ENCODE results near the gene FBLN1. TPM values are rescaled to one million over a fixed set of nuclear protein-coding genes. Genes with fewer than 3 reads are reported as not detected.

The FBLN1 gene
- total and polyA plus RNA-seq, 2 of the 13 experiments (the other 11 are each of a cell fraction or from before 2014, with no cell fraction given), result 37.3 to 103 TPM

- no peak overlapping the region for H3K27ac ChIP-seq (ENCODE audit: extremely low read length, insufficient read depth, low read length)
- POLR2A ChIA-PET, result no interaction called here
- H3K9me3 ChIP-seq (ENCODE audit: low read length), result no peaks in the 10 kb centered on the region
- no peaks in the 10 kb centered on the region for H3K79me2 ChIP-seq (ENCODE audit: insufficient read depth, low read length)
- no peak overlapping the region for H3K9ac ChIP-seq (ENCODE audit: insufficient read depth, low read depth, low read length)
- WGBS (ENCODE audit: low lambda C conversion rate), result 25% methylated on average over 12 of the region's 12 CpGs
- no peaks in the 10 kb centered on the region for H4K20me1 ChIP-seq (ENCODE audit: insufficient read depth, low read length)
- no peak for ATAC-seq
- BruUV-seq (replicated peaks), result no TSS peak
- CTCF ChIA-PET (ENCODE audit: low intra/inter-chr PET ratio, low total read pairs), result no interaction called here
- no peak for TF ChIP-seq NFAT5 (CRISPR knock-in tag; IDR thresholded peaks at IDR 0.05)
- no peak for TF ChIP-seq MLLT10 (CRISPR knock-in tag; IDR thresholded peaks at IDR 0.05)
- no peak for TF ChIP-seq MEF2D (CRISPR knock-in tag; IDR thresholded peaks at IDR 0.05)
- no peak for TF ChIP-seq ZSCAN12 (CRISPR knock-in tag; IDR thresholded peaks at IDR 0.05)
- no peak for TF ChIP-seq E2F5 (CRISPR knock-in tag; conservative IDR thresholded peaks at IDR 0.05)
- no peak for TF ChIP-seq ARHGAP35 (CRISPR knock-in tag; IDR thresholded peaks at IDR 0.05; ENCODE audit: borderline replicate concordance)
- no peak for TF ChIP-seq ZNF691 (CRISPR knock-in tag; IDR thresholded peaks at IDR 0.05; ENCODE audit: borderline replicate concordance, low read depth)
- no peak for TF ChIP-seq NR3C1 (CRISPR knock-in tag; IDR thresholded peaks at IDR 0.05)
- TF ChIP-seq ZNF761 (CRISPR knock-in tag; conservative IDR thresholded peaks at IDR 0.05), result no peak
- no peak for TF ChIP-seq ZNF382 (CRISPR knock-in tag; IDR thresholded peaks at IDR 0.05; ENCODE audit: borderline replicate concordance)
- TF ChIP-seq ZFP36 (IDR thresholded peaks at IDR 0.05; ENCODE audit: borderline replicate concordance, low read depth, low read length, partially characterized antibody), result no peak
- no peak for TF ChIP-seq ZNF510 (CRISPR knock-in tag; IDR thresholded peaks at IDR 0.05; ENCODE audit: low read depth)
- no peak for TF ChIP-seq ARID2 (CRISPR knock-in tag; IDR thresholded peaks at IDR 0.05; ENCODE audit: borderline replicate concordance)
- TF ChIP-seq SALL1 (CRISPR knock-in tag; IDR thresholded peaks at IDR 0.05), result no peak
- no peak for TF ChIP-seq ZMAT3 (CRISPR knock-in tag; conservative IDR thresholded peaks at IDR 0.05)
- TF ChIP-seq XBP1 (CRISPR knock-in tag; IDR thresholded peaks at IDR 0.05), result no peak
- no peak for TF ChIP-seq DR1 (CRISPR knock-in tag; IDR thresholded peaks at IDR 0.05)
- no peak for TF ChIP-seq ZNF558 (CRISPR knock-in tag; IDR thresholded peaks at IDR 0.05; ENCODE audit: borderline replicate concordance)
- no peak for TF ChIP-seq SP1 (IDR thresholded peaks at IDR 0.05)
- TF ChIP-seq SP1 (CRISPR knock-in tag; IDR thresholded peaks at IDR 0.05), result no peak
- H3K27me3 ChIP-seq (ENCODE audit: control insufficient read depth in 1 of 2, insufficient read depth in 2 of 2, low read length in 2 of 2), result peaks cover 0 to 3% of the 10 kb centered on the region in 2 experiments; a peak in 2 of 5 replicates
- H3K4me1 ChIP-seq (ENCODE audit: insufficient read depth, low read length), result peaks cover 90% of the 10 kb centered on the region
- no peak overlapping the region; the same call in 1 of the 2 replicates for H3K4me2 ChIP-seq (ENCODE audit: low read depth, low read length)
- in situ Hi-C loops (cut with HindIII; ENCODE audit: extremely low pct_ligation_motif_present, low pct_unique_long_range_greater_than_20kb), result loop anchor here (25.0 kb wide), 1 partner anchor 481 kb away; no protein-coding TSS in a partner anchor
- H3K36me3 ChIP-seq (replicated peaks in 1 of 2; ENCODE audit: control insufficient read depth in 1 of 2, insufficient read depth in 2 of 2, low read length in 2 of 2), result no peaks in the 10 kb centered on the region
- no peak for FAIRE-seq
- intact Hi-C loops (cut with micrococcal nuclease; ENCODE audit: unreplicated experiment), result no loop called here
- no peak overlapping the region for H2AFZ ChIP-seq (ENCODE audit: low read length)
- DNase-seq (ENCODE audit: low spot score), result no peak
- H3K4me3 ChIP-seq (replicated peaks in 1 of 3; ENCODE audit: insufficient read depth in 1 of 3, low read depth in 2 of 3, low read length in 3 of 3), result no peak overlapping the region
Observed at GRCh38 chr22:45631140-45631840, 128.6 kb downstream of the FBLN1 start.

Measured in HepG2 (cell line).